Gastroesophageal sphincter (tissue), 4 donors: ENCODE data around the gene PRKCD. TPM values are rescaled to one million over a fixed set of nuclear protein-coding genes. Genes with fewer than 3 reads are reported as not detected.

Experiments used
- ATAC-seq: fragments of 150-250 bp; one replicate; pipeline ENCODE4 v1.9.1; 2016; ENCODE audit warnings: mild to moderate bottlenecking, moderate library complexity
- H3K27ac ChIP-seq, 4 donors: fragments of 200-600 bp; sonication (generic) in 3 of 4; 1 replicate in 3 of 4; 2 replicates in 1 of 4; pipeline ENCODE4 v1.5.1; 2016 to 2019
- H3K27me3 ChIP-seq: fragments of 200-600 bp; sonication (generic); one replicate; pipeline ENCODE4 v1.5.1; 2019
- H3K36me3 ChIP-seq, 2 donors: fragments of 200-600 bp; sonication (generic); one replicate each; pipeline ENCODE4 v1.5.1; 2019; ENCODE audit warnings: control low read depth in 1 of 2
- H3K4me1 ChIP-seq, 3 donors: fragments of 200-600 bp; sonication (generic); 1 replicate in 2 of 3; 2 replicates in 1 of 3; pipeline ENCODE4 v1.5.1; 2016 to 2019; ENCODE audit warnings: control low read depth in 2 of 3
- H3K4me3 ChIP-seq, 2 donors: fragments of 200-600 bp; sonication (generic); one replicate each; pipeline ENCODE4 v1.5.1; 2019; ENCODE audit warnings: mild to moderate bottlenecking in 1 of 2, moderate library complexity in 1 of 2
- H3K9me3 ChIP-seq, 3 donors: fragments of 200-600 bp; sonication (generic); one replicate each; pipeline ENCODE4 v1.5.1; 2017 to 2019; ENCODE audit warnings: control low read depth in 2 of 3
- EP300 ChIP-seq: sonication (generic); formaldehyde crosslinking; IDR thresholded peaks from one replicate; pipeline ENCODE4 v1.6.1; 2017; ENCODE audit warnings: antibody characterized with exemption, mild to moderate bottlenecking
- POLR2A ChIP-seq, 2 donors: fragments of 450-650 bp; IDR thresholded peaks; one replicate each; pipeline ENCODE4 v1.6.1; 2017; ENCODE audit warnings: antibody characterized with exemption in 2 of 2, mild to moderate bottlenecking in 2 of 2, moderate library complexity in 1 of 2
- POLR2AphosphoS5 ChIP-seq: sonication (generic); formaldehyde crosslinking; IDR thresholded peaks from one replicate; pipeline ENCODE4 v1.6.1; 2017; ENCODE audit warnings: antibody characterized with exemption
- WGBS, 2 donors: methylation state at CpG; one replicate each; pipeline ENCODE4 v1.1.5; 2018; ENCODE audit warnings: low coverage in 1 of 2; 5-methylcytosine and 5-hydroxymethylcytosine counted together
- total RNA-seq, 4 donors: library from RNA; depleted of rRNA; stranded (reverse); fragments of >200 nt; gene quantifications; one replicate each; pipeline ENCODE4 v1.1.0, GENCODE V29; 2016
- TF ChIP-seq, protein P1 (sequence below), 4 experiments: fragments of 200-600 bp in 2 of 4; fragments of 450-650 bp in 2 of 4; sonication (generic) in 1 of 4; IDR thresholded peaks; one replicate each; pipeline ENCODE4 v1.5.1; 2017 to 2019; ENCODE audit warnings: antibody characterized with exemption in 4 of 4, mild to moderate bottlenecking in 2 of 4, moderate library complexity in 2 of 4

PRKCD gene
- total RNA-seq, 4 donors from 2014 or later = 5.5 to 10.1 (median 7.6) TPM

GRCh38 chr3:53195602-53196574 is 34.9 kb downstream of the PRKCD start:
- Histone ChIP-seq H3K27ac (peak overlapping the region in 1 of 4 donors; percentile 6), H3K4me1 (peaks cover 0 to 32% (median 13%) of the 10 kb centered on the region in 3 donors), H3K27me3 (no peaks in the 10 kb centered on the region), H3K9me3 (no peaks in the 10 kb centered on the region), H3K4me3 (no peak overlapping the region), H3K36me3 (peaks cover 0 to 19% of the 10 kb centered on the region in 2 donors)
- no peak for TF ChIP-seq POLR2A (IDR thresholded peaks at IDR 0.05)
- TF ChIP-seq, protein P1, sequence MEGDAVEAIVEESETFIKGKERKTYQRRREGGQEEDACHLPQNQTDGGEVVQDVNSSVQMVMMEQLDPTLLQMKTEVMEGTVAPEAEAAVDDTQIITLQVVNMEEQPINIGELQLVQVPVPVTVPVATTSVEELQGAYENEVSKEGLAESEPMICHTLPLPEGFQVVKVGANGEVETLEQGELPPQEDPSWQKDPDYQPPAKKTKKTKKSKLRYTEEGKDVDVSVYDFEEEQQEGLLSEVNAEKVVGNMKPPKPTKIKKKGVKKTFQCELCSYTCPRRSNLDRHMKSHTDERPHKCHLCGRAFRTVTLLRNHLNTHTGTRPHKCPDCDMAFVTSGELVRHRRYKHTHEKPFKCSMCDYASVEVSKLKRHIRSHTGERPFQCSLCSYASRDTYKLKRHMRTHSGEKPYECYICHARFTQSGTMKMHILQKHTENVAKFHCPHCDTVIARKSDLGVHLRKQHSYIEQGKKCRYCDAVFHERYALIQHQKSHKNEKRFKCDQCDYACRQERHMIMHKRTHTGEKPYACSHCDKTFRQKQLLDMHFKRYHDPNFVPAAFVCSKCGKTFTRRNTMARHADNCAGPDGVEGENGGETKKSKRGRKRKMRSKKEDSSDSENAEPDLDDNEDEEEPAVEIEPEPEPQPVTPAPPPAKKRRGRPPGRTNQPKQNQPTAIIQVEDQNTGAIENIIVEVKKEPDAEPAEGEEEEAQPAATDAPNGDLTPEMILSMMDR (IDR thresholded peaks at IDR 0.05) = peak in 3 of 4 experiments; percentile 96 to 100 (median 97)
- 42 to 54% methylated on average over 9 to 12 of the region's 36 CpGs for whole genome bisulfite sequencing, 2 donors
- peak; percentile 52 for ATAC-seq

GRCh38 chr3:53196575-53197407 is 35.8 kb downstream of the PRKCD start:
- Histone ChIP-seq H3K9me3 (no peaks in the 10 kb centered on the region), H3K4me3 (no peak overlapping the region), H3K36me3 (peaks cover 0 to 10% of the 10 kb centered on the region in 2 donors), H3K4me1 (peaks cover 0 to 32% (median 13%) of the 10 kb centered on the region in 3 donors), H3K27ac (no peak overlapping the region), H3K27me3 (no peaks in the 10 kb centered on the region)
- TF ChIP-seq, protein P1 (IDR thresholded peaks at IDR 0.05) = no peak
- no peak for TF ChIP-seq POLR2AphosphoS5
- TF ChIP-seq EP300 = no peak
- TF ChIP-seq POLR2A (IDR thresholded peaks at IDR 0.05) = no peak
- WGBS, 2 donors = 69 to 74% methylated on average over 7 to 9 of the region's 17 CpGs
- no peak for ATAC-seq

GRCh38 chr3:53198256-53198977 is 37.4 kb downstream of the PRKCD start:
- Histone ChIP-seq H3K27ac (no peak overlapping the region), H3K4me1 (peaks cover 0 to 27% (median 10%) of the 10 kb centered on the region in 3 donors), H3K4me3 (no peak overlapping the region), H3K27me3 (no peaks in the 10 kb centered on the region), H3K36me3 (no peaks in the 10 kb centered on the region), H3K9me3 (no peaks in the 10 kb centered on the region)
- TF ChIP-seq, protein P1 (IDR thresholded peaks at IDR 0.05) = no peak
- TF ChIP-seq POLR2A (IDR thresholded peaks at IDR 0.05) (no peak), POLR2AphosphoS5 (no peak), EP300 (no peak)
- 58 to 100% methylated on average over 1 to 2 of the region's 10 CpGs for WGBS, 2 donors
- no peak for ATAC-seq

DNA sequence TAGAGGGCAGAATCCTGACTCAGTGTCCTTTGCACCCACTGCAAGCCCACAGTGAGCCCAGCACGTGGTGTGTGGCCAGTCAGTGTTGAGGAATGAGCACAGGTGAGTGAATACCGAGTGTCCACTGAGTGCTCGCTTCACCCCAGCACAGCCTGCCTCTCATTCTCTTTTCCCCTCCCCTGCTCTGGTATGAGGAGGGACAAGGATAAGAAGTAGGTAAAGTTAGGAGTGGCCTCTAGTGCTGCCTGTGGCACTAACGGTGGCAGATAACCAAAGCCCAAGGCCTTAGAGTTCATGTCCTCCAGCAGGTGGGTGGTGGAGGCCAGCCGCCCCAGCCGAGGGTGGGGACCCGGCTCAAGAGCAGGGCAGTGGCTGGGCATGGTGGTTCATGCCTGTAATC is 38.0 kb downstream of the PRKCD start:
- WGBS, 2 donors = 77 to 81% methylated on average over 3 to 6 of the region's 7 CpGs
- Histone ChIP-seq H3K4me3 (no peak overlapping the region), H3K27ac (no peak overlapping the region), H3K27me3 (no peaks in the 10 kb centered on the region), H3K4me1 (peaks cover 0 to 22% (median 4%) of the 10 kb centered on the region in 3 donors), H3K36me3 (no peaks in the 10 kb centered on the region), H3K9me3 (no peaks in the 10 kb centered on the region)
- TF ChIP-seq POLR2AphosphoS5 = no peak
- TF ChIP-seq EP300 = no peak
- TF ChIP-seq, protein P1 (IDR thresholded peaks at IDR 0.05) = no peak
- TF ChIP-seq POLR2A (IDR thresholded peaks at IDR 0.05) = no peak
- ATAC-seq = no peak
